Trophoblast cell (in vitro differentiated cells and primary cell): ENCODE results near the gene KIF14.

Experiments used
- DNase-seq, 2 donors: peaks; one replicate each; pipeline ENCODE4 v3.0.0-alpha.2; 2016
- H2AFZ ChIP-seq: 2 replicates; pipeline ENCODE4 v1.6.1; 2013; ENCODE audit warnings: low read length, moderate library complexity, mild to moderate bottlenecking; ENCODE audit not compliant: insufficient read depth, poor library complexity
- H2AK5ac ChIP-seq: 2 replicates; pipeline ENCODE4 v1.6.1; 2013; ENCODE audit warnings: mild to moderate bottlenecking, low read length
- H2BK120ac ChIP-seq: 2 replicates; pipeline ENCODE4 v1.6.1; 2013; ENCODE audit warnings: low read length, mild to moderate bottlenecking, moderate library complexity; ENCODE audit not compliant: insufficient read depth, poor library complexity
- H2BK12ac ChIP-seq: 2 replicates; pipeline ENCODE4 v1.6.1; 2013; ENCODE audit warnings: mild to moderate bottlenecking, low read length, moderate library complexity
- H2BK5ac ChIP-seq: 2 replicates; pipeline ENCODE4 v1.6.1; 2013; ENCODE audit warnings: low read length, low read depth, moderate library complexity, mild to moderate bottlenecking; ENCODE audit not compliant: poor library complexity
- H3K14ac ChIP-seq: 2 replicates; pipeline ENCODE4 v1.6.1; 2013; ENCODE audit warnings: mild to moderate bottlenecking, low read length
- H3K18ac ChIP-seq: 2 replicates; pipeline ENCODE4 v1.6.1; 2013; ENCODE audit warnings: mild to moderate bottlenecking, low read length
- H3K23ac ChIP-seq: 2 replicates; pipeline ENCODE4 v1.6.1; 2013; ENCODE audit warnings: low read length
- H3K27ac ChIP-seq: 2 replicates; pipeline ENCODE4 v1.5.1; 2013; ENCODE audit warnings: low read depth, mild to moderate bottlenecking, inconsistent platforms, low read length, moderate library complexity
- H3K27me3 ChIP-seq: 2 replicates; pipeline ENCODE4 v1.6.1; 2013; ENCODE audit warnings: inconsistent platforms, mild to moderate bottlenecking, low read length, moderate library complexity; ENCODE audit not compliant: insufficient read depth
- H3K36me3 ChIP-seq, 2 experiments: 1 replicate in 1 of 2; 2 replicates in 1 of 2; pipeline ENCODE4 v1.6.1; 2013; ENCODE audit warnings: low read length in 2 of 2, mild to moderate bottlenecking in 2 of 2, moderate library complexity in 1 of 2; ENCODE audit not compliant: insufficient read depth in 2 of 2, control insufficient read depth in 1 of 2
- H3K4ac ChIP-seq: 2 replicates; pipeline ENCODE4 v1.6.1; 2013; ENCODE audit warnings: low read depth, mild to moderate bottlenecking, low read length, moderate library complexity
- H3K4me1 ChIP-seq, 2 experiments: 1 replicate in 1 of 2; 2 replicates in 1 of 2; pipeline ENCODE4 v1.6.1; 2013; ENCODE audit warnings: low read length in 2 of 2, mild to moderate bottlenecking in 2 of 2, moderate library complexity in 1 of 2; ENCODE audit not compliant: insufficient read depth in 2 of 2, control insufficient read depth in 1 of 2
- H3K4me2 ChIP-seq: 2 replicates; pipeline ENCODE4 v1.6.1; 2013; ENCODE audit warnings: inconsistent platforms, mild to moderate bottlenecking, low read length, moderate library complexity
- H3K4me3 ChIP-seq: 2 replicates; pipeline ENCODE4 v1.5.1; 2013; ENCODE audit warnings: mild to moderate bottlenecking, low read depth, low read length, inconsistent platforms
- H3K79me1 ChIP-seq: one replicate; pipeline ENCODE4 v1.6.1; 2013; ENCODE audit warnings: low read length
- H3K79me2 ChIP-seq: 2 replicates; pipeline ENCODE4 v1.6.1; 2013; ENCODE audit warnings: low read length, mild to moderate bottlenecking; ENCODE audit not compliant: control insufficient read depth, insufficient read depth, poor library complexity
- H3K9ac ChIP-seq: 2 replicates; pipeline ENCODE4 v1.6.1; 2013; ENCODE audit warnings: mild to moderate bottlenecking, low read length
- H3K9me3 ChIP-seq: 2 replicates; pipeline ENCODE4 v1.6.1; 2013; ENCODE audit warnings: low read depth, mild to moderate bottlenecking, control low read depth, inconsistent platforms, low read length; ENCODE audit not compliant: insufficient read depth
- H4K12ac ChIP-seq: 2 replicates; pipeline ENCODE4 v1.6.1; 2013; ENCODE audit warnings: low read depth, mild to moderate bottlenecking, low read length, moderate library complexity
- H4K8ac ChIP-seq: 2 replicates; pipeline ENCODE4 v1.6.1; 2013; ENCODE audit warnings: low read depth, mild to moderate bottlenecking, low read length, moderate library complexity
- H4K91ac ChIP-seq: one replicate; pipeline ENCODE4 v1.6.1; 2013; ENCODE audit warnings: low read depth, mild to moderate bottlenecking, low read length, moderate library complexity
- WGBS: extraction: QIAGEN DNeasy Blood & Tissue Kit; methylation state at CpG from one replicate; pipeline ENCODE4 v1.1.7; 2013; ENCODE audit warnings: missing lambda C conversion rate; ENCODE audit not compliant: insufficient read length, insufficient coverage; ENCODE audit errors: extremely low coverage; 5-methylcytosine and 5-hydroxymethylcytosine counted together

The KIF14 gene

GRCh38 chr1:200530623-200531261, 89.8 kb downstream of the KIF14 start:
- H3K79me2 ChIP-seq: no peaks in the 10 kb centered on the region
- DNase-seq: no peak
- no peaks in the 10 kb centered on the region for H3K79me1 ChIP-seq
- no peaks in the 10 kb centered on the region for H3K4me1 ChIP-seq
- H3K27me3 ChIP-seq: no peaks in the 10 kb centered on the region
- no peak overlapping the region for H4K8ac ChIP-seq
- H3K36me3 ChIP-seq: no peaks in the 10 kb centered on the region
- H3K18ac ChIP-seq: no peak overlapping the region
- WGBS: no CpG with 5 or more reads among the region's 7 CpGs
- no peak overlapping the region for H2BK12ac ChIP-seq
- no peak overlapping the region for H3K9ac ChIP-seq
- H2BK5ac ChIP-seq: no peak overlapping the region
- H4K91ac ChIP-seq: no peak overlapping the region
- H3K23ac ChIP-seq: no peak overlapping the region
- no peak overlapping the region for H3K14ac ChIP-seq
- H2BK120ac ChIP-seq: no peak overlapping the region
- H3K4ac ChIP-seq: no peak overlapping the region
- no peak overlapping the region for H3K27ac ChIP-seq
- H3K4me3 ChIP-seq: no peak overlapping the region
- H2AFZ ChIP-seq: no peak overlapping the region
- no peak overlapping the region for H4K12ac ChIP-seq
- H3K4me2 ChIP-seq: no peak overlapping the region
- peaks cover 2% of the 10 kb centered on the region for H3K9me3 ChIP-seq
- no peak overlapping the region for H2AK5ac ChIP-seq

GRCh38 chr1:200528858-200529606, 91.5 kb downstream of the KIF14 start:
- Histone ChIP-seq H3K4ac (no peak overlapping the region), H2BK5ac (no peak overlapping the region), H3K79me1 (no peaks in the 10 kb centered on the region), H3K4me2 (no peak overlapping the region), H3K4me1 (no peaks in the 10 kb centered on the region), H3K79me2 (no peaks in the 10 kb centered on the region), H4K12ac (no peak overlapping the region), H2AFZ (no peak overlapping the region), H2AK5ac (no peak overlapping the region), H3K27me3 (no peaks in the 10 kb centered on the region), H2BK12ac (no peak overlapping the region), H3K4me3 (no peak overlapping the region), H3K18ac (no peak overlapping the region), H3K36me3 (no peaks in the 10 kb centered on the region), H3K14ac (no peak overlapping the region), H4K8ac (no peak overlapping the region), H3K27ac (no peak overlapping the region), H2BK120ac (no peak overlapping the region), H3K23ac (no peak overlapping the region), H3K9me3 (peaks cover 2% of the 10 kb centered on the region), H3K9ac (no peak overlapping the region), H4K91ac (no peak overlapping the region)
- DNase-seq: no peak
- no CpG with 5 or more reads among the region's 4 CpGs for WGBS

- Histone ChIP-seq H3K4ac (no peak overlapping the region), H4K12ac (no peak overlapping the region), H3K27me3 (no peaks in the 10 kb centered on the region), H3K79me2 (no peaks in the 10 kb centered on the region), H3K9me3 (peaks cover 2% of the 10 kb centered on the region), H3K18ac (no peak overlapping the region), H3K23ac (no peak overlapping the region), H3K36me3 (no peaks in the 10 kb centered on the region), H3K14ac (no peak overlapping the region), H2BK120ac (no peak overlapping the region), H4K91ac (no peak overlapping the region), H3K27ac (no peak overlapping the region), H2BK5ac (no peak overlapping the region), H3K4me2 (no peak overlapping the region), H3K79me1 (no peaks in the 10 kb centered on the region), H3K4me3 (no peak overlapping the region), H4K8ac (no peak overlapping the region), H2AK5ac (no peak overlapping the region), H2AFZ (no peak overlapping the region), H2BK12ac (no peak overlapping the region), H3K9ac (no peak overlapping the region), H3K4me1 (no peaks in the 10 kb centered on the region)
- no CpG with 5 or more reads among the region's 4 CpGs for WGBS
- no peak for DNase-seq
These were observed 92.9 kb downstream of the KIF14 start for GRCh38 chr1:200527670-200528069.

- Histone ChIP-seq H3K27me3 (no peaks in the 10 kb centered on the region), H2BK12ac (no peak overlapping the region), H3K79me2 (no peaks in the 10 kb centered on the region), H3K27ac (no peak overlapping the region), H2AK5ac (no peak overlapping the region), H3K18ac (no peak overlapping the region), H3K9ac (no peak overlapping the region), H3K4me3 (no peak overlapping the region), H2BK120ac (no peak overlapping the region), H4K91ac (no peak overlapping the region), H4K12ac (no peak overlapping the region), H3K79me1 (no peaks in the 10 kb centered on the region), H3K4me1 (no peaks in the 10 kb centered on the region), H3K9me3 (peaks cover under 1% of the 10 kb centered on the region), H4K8ac (no peak overlapping the region), H3K23ac (no peak overlapping the region), H2BK5ac (no peak overlapping the region), H2AFZ (no peak overlapping the region), H3K4ac (no peak overlapping the region), H3K4me2 (no peak overlapping the region), H3K14ac (no peak overlapping the region), H3K36me3 (no peaks in the 10 kb centered on the region)
- no peak for DNase-seq
- WGBS: no CpG with 5 or more reads among the region's 5 CpGs
These were observed 93.6 kb downstream of the KIF14 start for GRCh38 chr1:200526709-200527612.
